Activated CD4-positive, CD25-positive, alpha-beta regulatory T cell treated with anti-CD3 and anti-CD28 coated beads, Interleukin-2, amount 50 U/mL, for 16 hours (primary cell): ENCODE results near the gene PBLD.
"Not testable (repeated sequence)": the region's sequence is repeated elsewhere in the genome, so short reads cannot be mapped to it uniquely, and the experiment has no call there.

ENCODE experiments used
- DNase-seq: peaks from one replicate; pipeline ENCODE4 v3.0.0-alpha.2; 2020; ENCODE audit warnings: low read depth, low spot score

PBLD gene

DNA sequence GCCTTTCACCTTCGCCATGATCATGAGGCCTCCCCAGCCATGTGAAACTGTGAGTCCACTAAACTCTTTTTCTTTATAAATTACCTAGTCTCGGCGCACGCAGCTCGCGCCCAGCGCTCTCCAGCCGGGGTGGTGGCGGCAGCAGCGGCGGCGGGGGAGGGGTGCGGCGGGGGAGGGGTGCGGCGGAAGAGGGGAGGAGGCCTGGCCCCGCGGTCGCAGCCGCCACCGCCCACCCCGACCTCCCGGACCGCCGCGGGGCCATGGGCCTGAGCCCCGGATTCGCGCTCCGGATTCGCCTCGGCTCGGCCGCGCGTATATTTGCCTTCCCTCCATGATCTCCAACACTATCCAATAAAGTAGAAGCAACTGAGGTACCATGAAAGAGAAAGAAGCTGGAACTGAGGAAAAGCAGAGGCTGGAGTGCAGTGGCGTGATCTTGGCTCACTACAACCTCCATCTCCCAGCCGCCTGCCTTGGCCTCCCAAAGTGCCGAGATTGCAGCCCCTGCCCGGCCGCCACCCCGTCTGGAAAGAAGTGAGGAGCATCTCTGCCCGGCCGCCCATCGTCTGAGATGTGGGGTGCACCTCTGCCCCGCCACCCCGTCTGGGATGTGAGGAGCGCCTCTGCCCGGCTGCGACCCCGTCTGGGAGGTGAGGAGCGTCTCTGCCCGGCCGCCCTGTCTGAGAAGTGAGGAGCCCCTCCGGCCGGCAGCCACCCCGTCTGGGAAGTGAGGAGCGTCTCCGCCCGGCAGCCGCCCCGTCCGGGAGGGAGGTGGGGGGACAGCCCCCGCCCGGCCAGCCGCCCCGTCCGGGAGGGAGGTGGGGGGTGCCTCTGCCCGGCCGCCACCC is 53.6 kb downstream of the PBLD start:
- DNase-seq, result not testable (repeated sequence)

DNA sequence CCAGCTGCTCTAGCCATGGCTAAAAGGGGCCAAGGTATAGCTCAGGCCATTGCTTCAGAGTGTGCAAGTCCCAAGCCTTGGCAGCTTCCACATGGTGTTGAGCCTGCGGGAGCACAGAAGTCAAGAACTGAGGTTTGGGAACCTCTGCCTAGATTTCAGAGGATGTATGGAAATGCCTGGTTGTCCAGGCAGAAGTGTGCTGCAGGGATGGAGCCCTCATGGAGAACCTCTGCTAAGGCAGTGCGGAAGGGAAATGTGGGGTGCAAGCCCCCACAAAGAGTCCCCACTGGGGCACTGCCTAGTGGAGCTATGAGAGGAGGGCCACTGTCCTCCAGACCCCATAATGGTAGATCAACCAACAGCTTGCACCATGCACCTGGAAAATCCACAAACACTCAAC is 54.9 kb downstream of the PBLD start:
- DNase-seq, result not testable (repeated sequence)

DNA sequence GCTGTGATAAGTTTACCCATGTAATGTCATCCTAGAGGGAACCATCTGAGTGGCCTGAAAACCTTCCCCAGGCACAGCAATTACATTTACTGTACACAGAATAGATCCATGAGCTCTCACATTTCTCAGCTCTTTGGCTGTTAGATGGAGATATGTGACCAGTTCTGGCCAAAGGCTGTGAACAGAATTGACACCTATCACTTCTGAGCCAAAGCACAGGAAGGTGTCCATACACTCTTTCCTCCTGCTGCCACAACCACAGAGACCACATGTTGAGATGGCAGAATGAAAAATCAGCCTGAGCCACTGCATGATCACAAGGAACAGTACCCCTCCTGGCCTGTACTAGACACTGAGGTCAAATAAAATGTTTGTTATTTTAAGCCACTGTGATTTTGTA is 56.5 kb downstream of the PBLD start:
- DNase-seq, result no peak

DNA sequence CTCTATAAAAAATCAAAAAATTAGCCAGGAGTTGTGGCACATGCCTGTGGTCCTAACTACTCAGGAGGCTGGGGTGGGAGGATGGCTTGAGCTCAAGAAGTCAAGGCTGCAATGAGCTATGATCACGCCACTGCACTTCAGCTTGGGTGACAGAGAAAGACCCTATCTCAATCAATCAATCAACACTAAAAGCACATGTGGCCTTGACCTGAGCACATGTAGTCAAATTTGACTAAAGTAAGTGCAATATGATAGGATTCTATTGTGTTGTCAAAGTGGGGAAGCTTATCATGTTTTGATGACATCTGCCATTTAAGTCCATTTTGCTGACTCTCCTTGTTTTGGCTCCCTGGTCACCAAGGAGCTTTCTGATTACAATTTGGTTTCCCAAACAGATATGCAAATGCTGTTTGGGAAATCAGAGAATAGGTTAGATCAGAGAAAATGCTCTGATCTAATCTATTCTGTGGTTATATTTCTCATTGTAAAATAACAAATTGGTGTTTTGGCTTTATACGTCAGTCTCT is 57.1 kb downstream of the PBLD start:
- no peak for DNase-seq

DNA sequence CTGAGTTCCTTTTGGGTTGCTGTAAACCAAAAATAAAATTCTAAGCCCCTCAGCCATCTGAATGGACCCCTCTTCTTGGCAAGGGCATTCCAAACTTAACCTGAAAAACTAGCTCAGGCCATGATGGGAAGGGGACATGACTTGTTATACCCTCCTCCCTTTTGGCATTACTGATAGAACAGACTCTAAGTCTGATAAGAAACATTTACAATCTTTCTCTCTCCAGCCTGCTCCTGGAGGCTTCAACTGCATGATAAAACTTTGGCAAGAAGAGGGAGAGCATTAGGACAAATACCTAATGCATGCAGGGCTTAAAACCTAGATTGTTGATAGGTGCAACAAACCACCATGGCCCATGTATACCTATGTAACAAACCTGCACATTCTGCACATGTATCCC is 59.9 kb downstream of the PBLD start:
- DNase-seq, result no peak

DNA sequence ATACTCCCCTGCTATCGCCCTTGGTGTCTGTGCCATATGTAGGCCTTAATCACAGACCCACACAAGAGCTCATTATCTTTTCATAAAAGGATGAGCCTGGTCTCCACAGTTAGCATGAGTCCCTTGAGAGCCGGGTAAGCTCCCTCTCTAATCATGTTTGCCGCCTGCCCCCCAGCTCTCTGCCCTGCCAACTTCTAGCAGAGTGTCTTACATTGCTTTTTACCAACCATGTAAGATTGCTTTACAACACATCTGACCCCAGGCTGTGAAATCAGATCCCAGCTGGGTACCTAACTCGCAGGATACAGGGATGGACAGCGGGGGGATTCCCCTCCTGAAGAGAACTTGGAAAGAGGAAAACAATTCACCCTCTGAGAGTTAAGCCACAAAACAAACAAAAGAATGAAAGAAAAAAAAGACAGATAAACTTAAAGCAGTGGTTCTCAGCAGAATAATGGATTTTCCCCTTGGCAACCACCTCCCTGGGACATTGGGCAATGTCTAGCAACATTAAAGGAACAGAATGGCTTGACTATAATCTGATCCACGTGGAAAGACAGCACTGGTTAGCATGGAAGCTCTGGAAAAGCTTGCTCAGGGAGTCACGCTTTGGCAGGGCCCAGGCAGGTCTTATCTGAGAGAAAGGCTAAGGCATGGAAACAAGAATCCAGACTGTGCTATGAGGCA is 61.4 kb downstream of the PBLD start:
- no peak for DNase-seq

DNA sequence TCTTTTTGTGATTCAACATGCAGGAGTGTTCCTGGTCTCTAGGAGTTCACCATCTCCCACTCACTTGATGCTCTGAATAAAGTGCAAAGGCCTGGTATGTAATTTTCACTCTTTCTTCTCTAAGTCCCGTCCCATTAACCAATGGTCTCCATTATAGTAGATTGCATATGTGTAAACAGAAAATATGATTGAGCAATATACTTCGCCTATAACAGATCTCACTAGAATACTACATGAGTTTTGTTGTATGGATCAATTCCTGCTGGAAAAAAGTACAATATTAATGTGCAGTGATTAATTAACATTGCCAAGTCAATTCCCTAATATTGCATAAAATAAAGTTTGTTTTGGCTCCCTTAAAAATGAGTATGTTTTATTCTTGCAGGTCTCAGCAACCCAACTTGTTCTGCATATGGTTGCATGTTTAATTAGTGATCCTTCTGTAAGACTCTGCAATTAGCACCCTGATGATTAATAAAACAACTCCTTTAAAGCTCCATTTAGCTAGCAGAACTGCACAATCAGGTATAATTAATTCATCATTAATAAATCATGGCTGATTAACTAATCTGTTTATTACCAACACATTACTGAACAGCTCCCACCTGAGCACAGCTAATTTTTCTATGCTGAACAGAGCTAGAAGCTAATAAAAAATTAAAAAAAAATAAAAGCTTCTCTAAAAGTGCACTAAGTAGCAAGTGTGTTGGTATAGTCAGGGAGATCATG is 63.0 kb downstream of the PBLD start:
- no peak for DNase-seq

DNA sequence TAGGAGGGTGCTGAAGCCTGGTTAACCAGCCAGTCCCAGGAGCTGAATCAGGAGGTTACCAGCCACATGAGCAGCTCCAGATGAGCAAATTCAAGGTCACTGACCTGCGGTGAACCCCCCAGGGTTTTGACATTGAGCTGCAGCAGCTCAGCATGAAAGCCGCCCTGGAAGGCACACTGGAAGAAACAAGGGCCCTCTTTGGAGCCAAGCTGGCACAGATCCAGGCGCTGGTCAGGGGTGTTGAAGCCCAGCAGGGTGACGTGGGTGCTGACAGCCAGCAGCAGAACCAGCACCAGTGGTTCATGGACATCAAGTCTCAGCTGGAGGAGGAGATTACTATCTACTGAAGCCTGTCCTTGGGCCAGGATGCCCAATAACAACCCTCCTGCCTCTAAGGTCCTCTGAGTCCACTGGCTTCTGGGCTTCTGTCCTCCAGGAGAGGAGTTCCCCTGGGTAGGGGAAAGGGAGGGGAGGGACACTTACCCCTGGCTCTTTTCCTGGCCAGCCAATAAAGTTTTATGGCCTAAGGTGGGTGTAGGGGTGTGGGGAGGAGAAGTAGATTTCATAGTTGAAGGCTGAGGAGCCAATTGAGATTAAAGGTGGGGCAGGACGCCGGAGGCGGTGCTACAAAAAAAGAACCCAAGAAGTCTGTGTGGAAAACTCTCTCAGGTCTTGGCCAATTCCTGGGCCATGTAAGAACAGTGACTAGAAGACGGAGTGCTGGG is 71.4 kb downstream of the PBLD start:
- DNase-seq, result no peak

DNA sequence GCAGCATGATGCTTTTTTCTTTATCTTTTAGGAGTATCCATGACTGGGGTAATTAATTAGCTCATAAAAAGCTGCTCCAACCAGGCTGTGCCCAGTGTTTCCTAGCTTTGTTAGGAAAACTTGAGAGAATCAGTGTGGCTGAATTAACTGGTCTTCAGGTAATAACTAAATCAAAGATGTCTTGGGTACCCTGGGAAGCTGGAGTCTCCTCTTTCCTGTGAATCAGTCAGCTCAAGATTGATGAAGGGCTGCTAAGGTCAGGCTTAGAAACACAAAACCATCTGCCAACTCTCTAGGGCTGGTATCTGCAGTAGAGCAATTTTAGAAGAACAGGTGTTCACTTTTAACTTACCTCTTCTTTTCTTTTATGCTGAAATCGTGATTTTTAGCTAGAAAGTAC is 79.4 kb downstream of the PBLD start:
- no peak for DNase-seq

DNA sequence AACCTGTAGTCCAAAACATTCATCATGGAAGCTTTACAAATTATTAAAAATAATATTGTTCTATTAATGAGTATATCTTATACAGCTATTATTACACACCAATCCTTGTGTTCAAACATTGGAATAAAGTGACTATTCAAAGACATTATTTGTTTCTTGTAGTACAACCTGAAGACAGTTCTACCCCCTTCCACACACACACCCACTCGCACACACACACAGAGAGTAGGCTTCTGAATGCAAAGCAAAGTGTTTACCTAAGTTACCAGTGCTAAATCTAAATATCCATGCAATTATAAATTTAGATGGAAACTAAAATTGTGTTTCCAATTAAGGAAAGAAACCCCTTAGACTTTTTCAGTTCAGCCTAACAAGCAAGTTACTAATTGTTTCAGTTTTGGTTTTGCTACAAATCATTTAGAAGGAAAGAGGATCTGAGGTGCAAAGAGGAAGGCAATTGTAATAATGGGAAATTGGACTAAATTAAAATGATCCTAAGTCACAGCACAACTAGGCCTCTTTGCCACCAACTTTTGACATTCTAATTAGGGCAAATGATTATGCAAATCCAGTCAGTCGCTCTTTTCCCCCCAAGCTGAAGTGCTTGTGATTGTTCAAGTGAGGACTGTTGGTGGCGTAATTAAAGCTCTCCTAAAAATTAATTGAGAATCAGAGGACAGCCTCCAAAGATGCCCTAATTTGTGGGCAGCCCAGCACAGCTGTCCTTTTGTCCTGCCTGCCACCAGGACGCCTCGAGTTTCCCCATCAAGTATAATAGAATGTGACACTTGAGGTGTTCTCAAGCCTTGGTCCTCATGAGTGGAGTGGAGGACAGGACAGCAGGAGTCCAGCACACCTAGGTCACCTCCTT is 80.9 kb downstream of the PBLD start:
- DNase-seq, result no peak

DNA sequence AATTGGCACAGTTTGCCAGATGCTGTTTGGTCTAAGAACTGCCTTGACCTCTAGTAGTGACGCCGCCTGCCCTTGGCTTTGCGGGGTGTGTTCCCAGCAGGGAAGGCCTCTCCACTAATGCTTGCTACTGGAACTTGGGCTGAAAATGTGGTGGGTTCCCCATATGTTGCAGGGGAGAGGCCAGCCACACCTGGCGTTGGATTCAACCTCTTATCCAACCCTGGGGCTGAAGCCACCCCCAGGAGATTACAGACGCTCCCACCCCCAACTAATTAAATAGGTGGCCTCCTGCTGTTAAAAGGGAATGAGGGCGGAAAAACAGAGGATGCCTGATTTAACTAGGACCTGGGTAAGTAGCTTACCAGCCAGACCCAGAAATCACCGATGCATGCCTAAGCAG is 81.6 kb downstream of the PBLD start:
- DNase-seq, result no peak

DNA sequence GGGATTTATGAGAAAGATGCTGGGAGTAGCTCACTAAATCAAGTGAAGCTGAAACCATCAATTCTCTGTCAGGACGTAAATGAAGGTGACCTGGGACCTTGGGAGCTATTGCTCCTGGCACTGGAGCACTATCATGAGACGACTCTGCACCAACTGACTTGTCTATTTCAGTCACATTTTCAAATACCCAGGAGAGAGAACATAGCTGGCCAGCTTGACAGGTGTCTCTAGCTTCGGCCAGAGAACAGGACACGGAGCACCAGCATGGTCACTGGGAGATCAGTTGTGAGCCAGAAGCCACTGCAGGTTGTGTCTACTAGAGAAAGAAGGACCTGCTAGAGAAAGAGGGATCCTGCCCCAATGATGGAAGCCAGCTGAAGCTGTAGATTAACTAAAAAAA is 83.4 kb downstream of the PBLD start:
- DNase-seq, result no peak

DNA sequence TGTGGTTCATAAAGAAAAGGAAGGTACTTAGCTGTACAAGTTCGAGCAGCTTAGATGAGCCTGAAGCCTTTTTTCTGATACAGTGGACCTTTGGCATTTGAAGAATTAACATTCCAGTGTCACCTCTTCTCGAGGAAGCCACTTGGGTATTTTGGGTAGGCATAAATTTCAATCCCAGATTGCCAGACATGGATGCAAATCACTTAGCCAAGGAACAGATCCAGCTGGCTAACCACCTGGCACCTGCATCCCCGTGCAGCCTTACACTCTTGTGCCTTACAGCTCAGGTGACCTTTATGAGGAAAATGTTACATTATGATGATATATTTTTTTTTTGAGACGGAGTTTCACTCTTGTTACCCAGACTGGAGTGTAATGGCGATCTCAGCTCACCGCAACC is 84.8 kb downstream of the PBLD start:
- DNase-seq, result no peak

DNA sequence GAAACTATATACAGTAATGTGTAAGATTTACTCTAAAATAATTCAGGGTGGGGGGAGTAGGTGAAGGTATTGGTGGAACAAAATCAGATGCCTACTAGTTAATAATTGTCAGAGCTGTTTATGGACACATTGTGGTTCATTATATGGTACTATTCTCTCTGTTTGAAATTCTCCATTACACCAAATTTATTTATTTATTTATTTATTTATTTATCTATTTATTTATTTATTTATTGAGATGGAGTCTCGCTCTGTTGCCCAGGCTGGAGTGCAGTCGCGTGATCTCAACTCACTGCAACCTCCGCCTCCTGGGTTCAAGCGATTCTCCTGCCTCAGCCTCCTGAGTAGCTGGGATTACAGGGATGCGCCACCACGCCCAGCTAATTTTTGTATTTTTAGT is 86.3 kb downstream of the PBLD start:
- DNase-seq, result not testable (repeated sequence)

DNA sequence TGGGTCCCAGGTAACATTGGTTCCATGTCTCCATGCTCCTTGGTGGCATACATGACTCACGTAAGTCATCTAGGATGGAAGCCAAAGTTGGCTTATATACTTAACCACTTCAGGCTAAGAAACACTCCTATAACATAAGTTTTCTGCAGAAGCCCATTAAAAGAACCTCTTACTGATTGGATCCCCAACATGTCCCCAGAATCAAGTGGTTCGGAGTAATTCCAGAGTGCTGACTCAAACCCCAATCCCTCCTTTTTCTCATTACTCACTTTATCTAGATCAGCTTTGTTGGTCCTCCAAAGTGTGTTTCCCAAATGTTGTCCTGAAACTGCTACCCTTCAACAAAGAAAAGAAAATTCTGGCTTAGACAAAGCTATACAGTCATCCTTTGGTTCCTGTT is 90.7 kb downstream of the PBLD start:
- DNase-seq, result no peak

DNA sequence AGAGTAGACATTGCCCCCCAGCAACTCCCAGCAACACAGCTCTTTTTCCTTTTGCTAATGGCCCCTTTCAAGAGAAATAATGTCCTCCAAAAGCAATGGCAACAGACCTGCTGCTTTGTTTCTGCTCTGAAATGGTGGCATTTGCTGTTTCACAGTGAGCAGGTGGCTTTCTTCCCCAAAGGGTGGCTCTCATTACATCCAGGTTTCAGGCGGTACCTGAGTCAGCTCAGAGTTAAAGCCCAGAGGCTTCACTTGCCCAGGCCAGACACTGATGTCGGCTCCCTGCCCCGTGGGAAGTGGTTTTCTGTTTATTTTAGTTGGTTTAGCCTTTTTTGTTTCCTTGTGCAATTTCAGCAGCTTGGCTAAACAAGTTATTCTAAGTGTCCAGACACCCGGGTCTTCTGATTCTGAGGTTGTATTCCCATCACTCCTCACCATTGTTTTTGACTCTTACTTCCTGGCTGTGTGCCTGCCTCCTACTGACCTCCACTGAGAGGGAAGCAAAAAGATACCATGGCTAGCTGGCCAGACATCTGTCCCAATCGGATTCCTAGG is 93.1 kb downstream of the PBLD start:
- DNase-seq, result no peak

DNA sequence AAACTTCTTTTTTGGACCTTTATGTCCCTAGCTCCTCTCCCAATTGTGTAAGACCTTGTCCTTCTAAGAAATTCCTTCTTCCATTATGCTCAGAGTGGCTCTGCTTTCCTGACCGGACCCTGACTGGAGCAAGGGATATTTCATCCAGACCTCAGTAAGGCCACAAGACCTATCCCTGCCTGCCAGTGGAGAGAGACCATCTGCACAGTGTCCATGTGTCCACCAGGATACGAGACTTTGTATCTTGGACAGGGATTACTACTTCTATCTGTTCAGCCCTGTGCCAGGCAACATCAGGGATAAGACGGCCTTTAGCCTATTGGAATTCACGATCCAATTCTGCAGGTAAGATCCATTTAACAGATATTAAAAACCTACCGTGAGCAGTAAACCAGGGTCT is 93.7 kb downstream of the PBLD start:
- DNase-seq, result no peak

DNA sequence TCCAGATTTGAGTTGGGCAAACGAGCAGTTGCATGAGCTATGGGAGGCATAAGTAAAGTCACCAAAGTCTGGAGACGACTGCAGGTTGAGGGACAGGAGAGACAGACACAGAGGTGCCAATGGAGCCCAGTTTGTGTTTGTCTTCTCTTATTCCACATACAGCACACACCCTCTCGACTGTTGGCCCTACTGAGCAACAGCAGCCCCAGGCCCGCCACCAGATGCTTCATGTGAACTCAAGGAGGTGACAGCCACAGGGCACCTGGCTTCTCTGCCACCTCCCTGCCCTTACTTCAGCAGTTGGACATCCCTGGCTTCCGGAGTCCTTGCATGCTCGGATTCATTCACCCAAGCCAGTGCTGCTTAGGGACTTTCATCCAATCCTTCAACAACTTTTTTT is 94.4 kb downstream of the PBLD start:
- DNase-seq, result no peak

DNA sequence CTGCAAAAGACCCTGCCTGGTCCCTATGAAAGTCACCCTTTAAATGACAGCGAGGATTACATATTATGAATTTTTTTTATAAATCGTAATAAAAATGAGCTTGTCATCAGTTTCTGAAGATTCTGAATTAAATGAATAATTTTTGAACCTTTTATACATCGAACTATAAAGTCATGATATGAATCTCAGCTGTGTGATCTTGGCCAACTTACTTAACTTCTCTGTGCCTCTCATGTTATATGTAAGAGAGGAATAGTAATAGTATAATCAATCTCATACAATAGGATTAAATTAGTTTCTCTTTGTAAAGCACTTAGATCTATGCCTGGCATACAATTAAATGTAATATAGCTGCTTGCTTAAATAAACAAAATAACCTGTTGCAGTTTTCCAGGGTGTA is 95.6 kb downstream of the PBLD start:
- no peak for DNase-seq

DNA sequence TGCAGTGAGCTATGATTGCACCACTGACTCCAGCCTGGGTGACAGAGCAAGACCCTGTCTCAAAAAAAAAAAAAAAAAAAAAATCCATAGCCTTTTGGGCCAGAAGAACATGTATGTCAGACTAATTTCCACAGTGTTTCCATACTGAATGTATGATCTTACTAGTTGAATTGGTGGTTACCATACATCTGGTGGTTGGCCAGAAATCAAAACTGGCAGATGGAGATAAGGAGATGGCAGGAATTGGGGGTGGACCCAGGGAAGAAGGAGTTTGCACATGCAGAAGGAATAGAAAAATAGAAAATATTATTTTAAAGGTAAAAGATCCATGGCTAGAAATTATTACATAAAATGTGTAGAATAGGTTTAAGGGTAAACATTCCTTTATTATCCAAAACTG is 97.1 kb downstream of the PBLD start:
- no peak for DNase-seq
